K562 (cell line): ENCODE measurements around the gene TMEM151A. TPM values are rescaled to one million over a fixed set of nuclear protein-coding genes. Genes with fewer than 3 reads are reported as not detected.

Experiments
- ARID1B ChIP-seq: fragments of 450-650 bp; IDR thresholded peaks from 2 replicates; pipeline ENCODE4 v1.6.1; 2016; ENCODE audit warnings: antibody characterized with exemption, mild to moderate bottlenecking, inconsistent platforms
- BHLHE40 ChIP-seq: IDR thresholded peaks from 2 replicates; pipeline ENCODE4 v1.6.1; 2011; ENCODE audit warnings: low read length, improper control_type of control experiment
- CREB1 ChIP-seq, 2 experiments: sonication (generic) in 1 of 2; formaldehyde crosslinking in 1 of 2; IDR thresholded peaks; 2 replicates each; pipeline versions ENCODE4 v1.6.1 to v1.8.0; 2012 to 2022; ENCODE audit warnings: inconsistent platforms in 1 of 2, mild to moderate bottlenecking in 1 of 2, missing genetic modification reagents in 1 of 2, moderate library complexity in 1 of 2
- HMGXB4 ChIP-seq: sonication (generic); formaldehyde crosslinking; IDR thresholded peaks from 2 replicates; pipeline ENCODE4 v1.8.1; 2023; ENCODE audit warnings: mild to moderate bottlenecking, missing genetic modification reagents
- JUN ChIP-seq, 2 experiments: sonication (generic) in 1 of 2; formaldehyde crosslinking in 1 of 2; IDR thresholded peaks; 2 replicates each; pipeline versions ENCODE4 v1.6.1 to v1.8.0; 2012 to 2022; ENCODE audit warnings: borderline replicate concordance in 2 of 2, mild to moderate bottlenecking in 2 of 2, improper control_type of control experiment in 1 of 2, low read depth in 1 of 2, low read length in 1 of 2, missing genetic modification reagents in 1 of 2
- KAT7 ChIP-seq: sonication (generic); formaldehyde crosslinking; IDR thresholded peaks from 2 replicates; pipeline ENCODE4 v1.8.0; 2022; ENCODE audit warnings: missing genetic modification reagents, mild to moderate bottlenecking, borderline replicate concordance
- MXD1 ChIP-seq: fragments of 250-450 bp; sonication (Bioruptor Pico); IDR thresholded peaks from 2 replicates; pipeline ENCODE4 v1.8.0; 2021; ENCODE audit warnings: borderline replicate concordance, mild to moderate bottlenecking, moderate library complexity; ENCODE audit not compliant: poor library complexity, severe bottlenecking
- NFIX ChIP-seq: fragments of 250-450 bp; sonication (Bioruptor Pico); IDR thresholded peaks from 2 replicates; pipeline ENCODE4 v1.4.0; 2020; ENCODE audit warnings: low read depth, mild to moderate bottlenecking, moderate library complexity
- RREB1 ChIP-seq: fragments of 250-450 bp; sonication (Bioruptor Pico); IDR thresholded peaks from 2 replicates; pipeline ENCODE4 v1.4.0; 2020
- SRSF3 ChIP-seq: fragments of 200-400 bp; formaldehyde crosslinking; IDR thresholded peaks from 2 replicates; pipeline ENCODE4 v1.6.1; 2016; ENCODE audit warnings: mild to moderate bottlenecking, low read length, moderate library complexity; ENCODE audit not compliant: insufficient read depth
- YY1 ChIP-seq, 3 experiments: IDR thresholded peaks; 2 replicates each; pipeline ENCODE4 v1.6.1; 2011; ENCODE audit warnings: low read length in 2 of 3, mild to moderate bottlenecking in 2 of 3, moderate library complexity in 2 of 3, borderline replicate concordance in 1 of 3, control low read depth in 1 of 3, low read depth in 1 of 3; ENCODE audit not compliant: insufficient read depth in 3 of 3, insufficient replicate concordance in 2 of 3, control insufficient read depth in 1 of 3, insufficient read length in 1 of 3; ENCODE audit errors: extremely low read depth in 1 of 3
- ZBTB12 ChIP-seq: fragments of 250-450 bp; sonication (Bioruptor Pico); IDR thresholded peaks from 2 replicates; pipeline ENCODE4 v1.4.0; 2020
- ZBTB26 ChIP-seq: fragments of 450-650 bp; formaldehyde crosslinking; IDR thresholded peaks from 2 replicates; pipeline ENCODE4 v1.4.0; 2022; ENCODE audit warnings: missing genetic modification characterization
- ZC3H8 ChIP-seq: fragments of 450-650 bp; IDR thresholded peaks from 2 replicates; pipeline ENCODE4 v1.6.1; 2017
- polyA plus RNA-seq, 8 experiments: library from polyadenylated mRNA; depleted of rRNA in 4 of 8; stranded (reverse) in 5 of 8; unstranded in 3 of 8; fragments of >200 nt; fragmentation: Nextera tagmentation in 2 of 8; fragmentation: Illumina TruSeq in 1 of 8; extraction: Ambion mirVana in 2 of 8; extraction: Trizol in 1 of 8; gene quantifications; 2 replicates each; pipeline versions ENCODE4 v1.2.1 to v1.2.3, GENCODE V29; 2011 to 2014; ENCODE audit warnings: inconsistent platforms in 1 of 8, missing spikeins in 1 of 8
- total RNA-seq, 7 experiments: library from RNA; depleted of rRNA in 6 of 7; stranded (reverse); fragments of >200 nt in 6 of 7; fragmentation: Illumina TruSeq in 2 of 7; extraction: Trizol in 2 of 7; gene quantifications; 2 replicates each; pipeline versions ENCODE4 v1.2.1 to v1.2.3, GENCODE V29; 2011 to 2021; ENCODE audit warnings: low replicate concordance in 1 of 7

The TMEM151A gene
- total and polyA plus RNA-seq, 9 of the 15 experiments (the other 6 are each of a cell fraction or from before 2014, with no cell fraction given): not detected

GRCh38 chr11:66311965-66312548 lies 20.4 kb downstream of the TMEM151A start (continued):
- TF ChIP-seq HMGXB4 (CRISPR knock-in tag) (peak; percentile 77; the same call in 1 of the 2 replicates), ARID1B (peak; percentile 68), MXD1 (CRISPR knock-in tag) (no peak), KAT7 (no peak; the same call in 1 of the 2 replicates), JUN (IDR thresholded peaks at IDR 0.05; ENCODE audit: borderline replicate concordance, low read depth, low read length) (no peak), JUN (CRISPR knock-in tag; IDR thresholded peaks at IDR 0.05; ENCODE audit: borderline replicate concordance) (no peak), NFIX (CRISPR knock-in tag) (no peak), SRSF3 (no peak), CREB1 (IDR thresholded peaks at IDR 0.05) (no peak; the same call in 1 of the 2 replicates), CREB1 (CRISPR knock-in tag; IDR thresholded peaks at IDR 0.05) (peak; percentile 71), ZC3H8 (no peak), RREB1 (CRISPR knock-in tag) (no peak), BHLHE40 (no peak), ZBTB12 (CRISPR knock-in tag) (no peak), YY1 (IDR thresholded peaks at IDR 0.05; ENCODE audit: borderline replicate concordance in 1 of 3, control insufficient read depth in 1 of 3, extremely low read depth in 1 of 3, insufficient read depth in 3 of 3, insufficient read length in 1 of 3, insufficient replicate concordance in 2 of 3, low read depth in 1 of 3, low read length in 2 of 3) (peak in 2 of 3 experiments; percentile 47 to 53), ZBTB26 (CRISPR knock-in tag) (no peak)
